A673 (cell line): Measurements from ENCODE around the gene TGM4.

Experiments
- CTCF ChIP-seq: fragments of 300-800, 200-600 bp; sonication (generic); conservative IDR thresholded peaks from 2 replicates; pipeline ENCODE4 v1.5.1; 2017; ENCODE audit warnings: low read depth, mild to moderate bottlenecking, antibody characterized with exemption, low read length, moderate library complexity, mixed read lengths
- EZH2 ChIP-seq: fragments of 200-600 bp; sonication (generic); IDR thresholded peaks from 2 replicates; pipeline ENCODE4 v1.6.1; 2017; ENCODE audit warnings: borderline replicate concordance, low read depth, mild to moderate bottlenecking, mixed read lengths, antibody characterized with exemption, low read length; ENCODE audit not compliant: poor library complexity, severe bottlenecking

GRCh38 chr3:44848634-44849033 is 25.8 kb upstream of the TGM4 start:
- no peak for TF ChIP-seq CTCF
- no peak for TF ChIP-seq EZH2
